HAP-1 (cell line): ENCODE data around the gene ENO2.
A peak's percentile ranks its signal among the peaks of the same experiment; 100 is the strongest.
"Not testable (repeated sequence)": the region's sequence is repeated elsewhere in the genome, so short reads cannot be mapped to it uniquely, and the experiment has no call there.

ENCODE experiments used
- DNase-seq, 2 experiments: peaks; one replicate each; pipeline ENCODE4 v3.0.0-alpha.2; 2016 to 2020; ENCODE audit warnings: low spot score in 2 of 2
- H3K27me3 ChIP-seq: fragments of 250-450 bp; sonication (Bioruptor Pico); 2 replicates; pipeline ENCODE4 v1.5.1; 2020; ENCODE audit warnings: low read depth, mild to moderate bottlenecking, moderate library complexity
- H3K36me3 ChIP-seq: fragments of 250-450 bp; sonication (Bioruptor Pico); replicated peaks from 2 replicates; pipeline ENCODE4 v1.5.1; 2020; ENCODE audit warnings: mild to moderate bottlenecking
- H3K4me1 ChIP-seq: fragments of 250-450 bp; sonication (Bioruptor Pico); 2 replicates; pipeline ENCODE4 v1.5.1; 2020; ENCODE audit warnings: mild to moderate bottlenecking
- H3K4me3 ChIP-seq: fragments of 250-450 bp; sonication (Bioruptor Pico); 2 replicates; pipeline ENCODE4 v1.5.1; 2020; ENCODE audit warnings: mild to moderate bottlenecking, moderate library complexity
- H3K9me3 ChIP-seq: fragments of 250-450 bp; sonication (Bioruptor Pico); 2 replicates; pipeline ENCODE4 v1.5.1; 2020; ENCODE audit warnings: mild to moderate bottlenecking, moderate library complexity
- in situ Hi-C: fragments of 300-500 bp; cut with MboI; formaldehyde crosslinking; loops from 3 replicates; pipeline ENCODE4 v1.14.3; 2020; ENCODE audit warnings: low sequenced_read_pairs, inconsistent platforms, mixed read lengths

ENO2 gene

GRCh38 chr12:6873094-6874014, 41.0 kb upstream of the ENO2 start, which contains the start of gene SPSB2:
SPSB2 (minus strand) TSS chr12:6873303; CDS start chr12:6872901, 402 bp downstream.
- Histone ChIP-seq H3K4me3 (peak within 1 kb of the TSS; percentile 82), H3K9me3 (no peaks in the 10 kb centered on the region), H3K4me1 (peaks cover 26% of the 10 kb centered on the region), H3K36me3 (peaks cover 43% of the 10 kb centered on the region), H3K27me3 (no peaks in the 10 kb centered on the region)
- peak; percentile 95 to 100 for DNase-seq
- in situ Hi-C loops: no loop called here

GRCh38 chr12:6874015-6874368, 40.4 kb upstream of the ENO2 start:
- DNase-seq, H3K9me3 ChIP-seq, H3K27me3 ChIP-seq, in situ Hi-C loops: not testable (repeated sequence)
- peak overlapping the region; percentile 82 for H3K4me3 ChIP-seq
- peaks cover 26% of the 10 kb centered on the region for H3K4me1 ChIP-seq
- peaks cover 37% of the 10 kb centered on the region for H3K36me3 ChIP-seq

DNA sequence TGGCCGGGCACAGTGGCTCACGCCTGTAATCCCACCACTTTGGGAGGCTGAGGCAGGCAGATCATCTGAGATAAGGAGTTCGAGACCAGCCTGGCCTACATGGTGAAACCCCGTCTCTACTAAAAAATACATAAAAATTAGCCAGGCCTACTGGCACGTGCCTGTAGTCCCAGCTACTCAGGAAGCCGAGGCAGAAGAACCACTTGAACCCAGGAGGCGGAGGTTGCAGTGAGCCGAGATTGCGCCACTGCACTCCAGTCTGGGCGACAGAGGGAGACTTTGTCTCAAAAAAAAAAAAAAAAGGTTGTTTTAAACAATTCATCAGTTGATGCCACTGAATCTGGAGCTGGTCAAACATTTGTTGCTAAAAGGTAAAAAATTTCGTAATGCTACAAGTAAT, 34.6 kb upstream of the ENO2 start:
- in situ Hi-C loops, H3K4me1 ChIP-seq, H3K9me3 ChIP-seq, DNase-seq, H3K27me3 ChIP-seq, H3K4me3 ChIP-seq: not testable (repeated sequence)
- peaks cover 16% of the 10 kb centered on the region for H3K36me3 ChIP-seq

DNA sequence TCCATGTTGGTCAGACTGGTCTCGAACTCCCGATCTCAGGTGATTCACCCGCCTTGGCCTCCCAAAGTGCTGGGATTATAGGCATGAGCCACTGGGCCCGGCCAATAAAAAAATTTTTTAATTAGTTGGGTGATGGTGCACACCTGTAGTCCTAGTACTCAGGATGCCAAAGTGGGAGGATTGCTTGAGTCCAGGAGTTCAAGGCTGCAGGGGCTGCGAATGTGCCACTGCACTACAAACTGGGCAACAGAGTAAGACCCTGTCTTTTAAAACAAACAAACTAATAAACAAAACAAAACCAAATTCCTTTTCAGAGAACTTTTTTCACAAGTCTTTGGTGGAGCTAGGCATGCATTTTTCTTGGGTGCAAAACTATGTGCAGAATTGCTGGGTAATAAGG, 31.1 kb upstream of the ENO2 start:
- H3K36me3 ChIP-seq: peaks cover 18% of the 10 kb centered on the region
- no peaks in the 10 kb centered on the region for H3K27me3 ChIP-seq
- H3K4me1 ChIP-seq: peaks cover 29% of the 10 kb centered on the region
- in situ Hi-C loops: no loop called here
- H3K9me3 ChIP-seq: no peaks in the 10 kb centered on the region
- no peak overlapping the region for H3K4me3 ChIP-seq
- DNase-seq: no peak

- DNase-seq: no peak
- Histone ChIP-seq H3K4me1 (peaks cover 31% of the 10 kb centered on the region), H3K4me3 (no peak overlapping the region), H3K36me3 (peaks cover 18% of the 10 kb centered on the region), H3K27me3 (no peaks in the 10 kb centered on the region), H3K9me3 (no peaks in the 10 kb centered on the region)
- in situ Hi-C loops: no loop called here
Measured at GRCh38 chr12:6883683-6884082, 30.7 kb upstream of the ENO2 start.

DNA sequence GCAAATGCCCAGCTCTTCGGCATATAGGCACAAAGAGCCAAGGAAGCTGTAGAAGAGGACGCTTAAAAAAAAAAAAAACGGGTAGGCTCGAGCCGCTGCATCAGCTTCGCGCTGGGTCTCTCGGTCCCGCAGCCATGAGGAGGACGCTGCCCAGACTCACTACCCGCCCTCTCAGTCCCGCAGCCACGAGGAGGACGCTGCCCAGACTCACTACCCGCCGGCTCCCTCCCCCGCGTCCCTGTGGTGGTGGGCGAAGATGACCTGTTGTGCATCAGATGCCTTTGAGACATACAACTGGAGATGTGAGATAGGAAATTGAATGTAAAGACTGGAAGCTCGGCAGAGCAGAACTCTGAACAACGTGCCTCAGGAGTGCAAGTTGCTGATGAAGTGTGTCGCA, 29.8 kb upstream of the ENO2 start:
- peaks cover 31% of the 10 kb centered on the region for H3K4me1 ChIP-seq
- peak in 1 of 2 experiments; percentile 2 for DNase-seq
- H3K4me3 ChIP-seq: no peak overlapping the region
- H3K9me3 ChIP-seq: no peaks in the 10 kb centered on the region
- in situ Hi-C loops: no loop called here
- peaks cover 18% of the 10 kb centered on the region for H3K36me3 ChIP-seq
- H3K27me3 ChIP-seq: no peaks in the 10 kb centered on the region

- H3K27me3 ChIP-seq, H3K9me3 ChIP-seq, H3K4me3 ChIP-seq, in situ Hi-C loops: not testable (repeated sequence)
- Histone ChIP-seq H3K4me1 (peaks cover 40% of the 10 kb centered on the region), H3K36me3 (peaks cover 18% of the 10 kb centered on the region)
- peak in 1 of 2 experiments; percentile 88 for DNase-seq
Measured at GRCh38 chr12:6886206-6886999, 28.0 kb upstream of the ENO2 start.

DNA sequence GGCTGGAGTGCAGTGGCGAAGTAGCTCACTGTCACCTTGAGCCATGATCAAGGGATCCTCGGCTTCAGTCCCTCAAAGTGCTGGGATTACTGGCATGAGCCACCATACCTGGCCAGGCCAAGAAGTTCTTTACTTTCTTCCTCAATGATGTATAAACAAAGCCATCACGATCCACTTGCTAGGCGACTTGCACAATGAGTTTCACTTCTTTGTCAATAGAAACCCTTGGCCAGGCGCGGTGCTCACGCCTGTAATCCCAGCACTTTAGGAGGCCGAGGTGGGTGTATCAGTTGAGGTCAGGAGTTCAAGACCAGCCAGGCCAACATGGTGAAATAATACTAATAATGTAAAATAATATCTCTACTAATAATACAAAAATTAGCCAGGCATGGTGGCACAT, 26.9 kb upstream of the ENO2 start:
- in situ Hi-C loops: no loop called here
- H3K4me1 ChIP-seq: peaks cover 47% of the 10 kb centered on the region

GRCh38 chr12:6888360-6888759, 26.0 kb upstream of the ENO2 start:
- H3K9me3 ChIP-seq: no peaks in the 10 kb centered on the region
- DNase-seq: peak in 1 of 2 experiments; percentile 17
- peaks cover 47% of the 10 kb centered on the region for H3K4me1 ChIP-seq
- H3K27me3 ChIP-seq: no peaks in the 10 kb centered on the region
- H3K36me3 ChIP-seq: peaks cover 12% of the 10 kb centered on the region
- in situ Hi-C loops: no loop called here
- H3K4me3 ChIP-seq: no peak overlapping the region

More for the DNA sequence above, 26.9 kb upstream of the ENO2 start:
- Histone ChIP-seq H3K4me3 (no peak overlapping the region), H3K36me3 (peaks cover 18% of the 10 kb centered on the region), H3K27me3 (no peaks in the 10 kb centered on the region), H3K9me3 (no peaks in the 10 kb centered on the region)
- peak in 1 of 2 experiments; percentile 35 for DNase-seq

DNA sequence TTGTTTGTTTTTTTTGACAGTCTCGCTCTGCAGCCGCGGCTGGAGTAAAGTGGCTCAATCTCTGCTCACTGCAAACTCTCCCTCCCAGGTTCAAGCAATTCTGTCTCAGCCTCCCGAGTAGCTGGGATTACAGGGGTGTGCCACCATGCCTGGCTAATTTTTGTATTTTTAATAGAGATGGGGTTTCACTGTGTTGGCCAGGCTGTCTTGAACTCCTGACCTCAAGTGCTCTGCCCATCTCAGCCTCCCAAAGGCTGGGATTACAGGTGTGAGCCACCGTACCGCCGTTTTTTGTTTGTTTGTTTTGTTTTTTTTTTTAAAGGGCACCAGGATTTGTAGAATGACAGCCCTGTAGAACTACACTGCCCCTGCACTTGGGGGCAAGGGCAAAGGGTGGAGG, 25.6 kb upstream of the ENO2 start:
- H3K36me3 ChIP-seq, H3K4me3 ChIP-seq, H3K27me3 ChIP-seq, DNase-seq, H3K9me3 ChIP-seq, in situ Hi-C loops: not testable (repeated sequence)
- H3K4me1 ChIP-seq: peaks cover 47% of the 10 kb centered on the region

GRCh38 chr12:6889775-6890573, 24.4 kb upstream of the ENO2 start:
- in situ Hi-C loops, H3K9me3 ChIP-seq, H3K36me3 ChIP-seq, H3K4me3 ChIP-seq, H3K27me3 ChIP-seq, DNase-seq: not testable (repeated sequence)
- H3K4me1 ChIP-seq: peaks cover 44% of the 10 kb centered on the region

DNA sequence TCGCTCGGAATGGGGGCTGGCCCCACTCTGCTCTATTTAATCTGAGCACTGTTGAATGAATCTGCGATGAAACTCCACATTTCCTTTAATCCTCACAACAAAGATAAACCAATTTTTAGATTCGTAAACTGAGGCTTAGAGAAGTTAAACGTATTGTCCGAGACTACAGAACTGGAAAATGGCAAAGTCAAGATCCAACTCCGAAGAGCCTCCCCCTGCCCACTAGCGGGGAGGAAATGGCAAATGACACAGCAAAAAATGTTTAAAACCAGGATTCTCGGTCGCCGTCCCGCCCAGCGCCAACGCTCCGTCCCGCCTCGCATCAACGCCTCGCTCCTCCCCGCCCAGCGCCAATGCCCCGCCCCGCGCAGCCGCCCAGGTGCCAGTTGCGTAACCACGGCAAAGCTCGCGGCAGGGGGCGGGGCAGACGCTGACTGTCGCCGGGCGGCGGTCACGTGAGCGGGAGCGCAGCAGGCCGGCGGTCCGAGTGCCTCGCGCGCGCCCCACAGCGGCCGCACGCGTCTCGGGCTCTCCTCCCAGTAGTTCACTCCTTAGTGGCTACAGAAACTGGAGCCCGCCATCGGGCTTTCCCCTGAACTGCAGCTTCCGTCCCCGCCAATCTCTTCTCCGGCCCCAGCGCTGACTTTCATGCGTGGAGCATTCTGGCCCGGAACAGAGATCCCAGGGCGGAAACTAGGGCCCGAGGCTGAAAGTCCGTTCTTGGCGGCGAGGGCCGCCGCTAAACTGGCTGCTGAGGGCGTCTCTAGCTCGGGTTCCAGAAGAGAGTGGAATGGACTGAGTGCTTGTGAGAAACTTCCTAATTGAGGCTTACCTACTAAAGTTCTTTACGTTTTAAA, 23.4 kb upstream of the ENO2 start:
- H3K9me3 ChIP-seq: no peaks in the 10 kb centered on the region
- peak overlapping the region; percentile 45 for H3K4me3 ChIP-seq
- in situ Hi-C loops: no loop called here
- peaks cover 36% of the 10 kb centered on the region for H3K4me1 ChIP-seq
- peak; percentile 94 to 99 for DNase-seq
- H3K27me3 ChIP-seq: no peaks in the 10 kb centered on the region
- no peaks in the 10 kb centered on the region; the same call in 1 of the 2 replicates for H3K36me3 ChIP-seq

DNA sequence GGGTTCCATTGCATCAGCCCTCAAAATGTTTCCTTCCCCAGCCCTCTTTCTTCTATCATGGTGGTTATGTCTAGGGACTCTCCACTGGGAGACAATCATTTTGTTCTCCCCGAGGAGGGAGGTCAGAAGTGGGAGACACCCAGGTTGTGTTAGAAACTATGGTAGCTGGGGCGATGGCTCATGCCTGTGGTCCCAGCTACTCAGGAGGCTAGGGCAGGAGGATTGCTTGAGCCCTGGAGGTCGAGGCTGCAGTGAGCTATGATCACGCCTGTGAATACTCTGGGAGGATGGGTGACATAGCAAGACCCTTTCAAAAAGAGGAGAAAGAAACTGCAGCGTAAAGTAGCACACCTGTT, 22.8 kb upstream of the ENO2 start:
- H3K36me3 ChIP-seq: no peaks in the 10 kb centered on the region; the same call in 1 of the 2 replicates
- no peaks in the 10 kb centered on the region for H3K9me3 ChIP-seq
- peaks cover 34% of the 10 kb centered on the region for H3K4me1 ChIP-seq
- H3K27me3 ChIP-seq: no peaks in the 10 kb centered on the region
- no peak for DNase-seq
- peak overlapping the region; percentile 45 for H3K4me3 ChIP-seq
- in situ Hi-C loops: no loop called here
